Sigmoid colon (tissue), 7 donors: ENCODE data around the gene AGBL1. TPM values are rescaled to one million over a fixed set of nuclear protein-coding genes. Genes with fewer than 3 reads are reported as not detected.

Experiments
- DNase-seq: peaks from one replicate; pipeline ENCODE4 v3.0.0-alpha.2; 2019
- H3K27ac ChIP-seq, 4 donors: fragments of 200-600 bp; sonication (generic); one replicate each; pipeline ENCODE4 v1.5.1; 2016 to 2019; ENCODE audit warnings: mild to moderate bottlenecking in 1 of 4
- H3K27me3 ChIP-seq, 3 donors: fragments of 200-600 bp; sonication (generic); one replicate each; pipeline ENCODE4 v1.5.1; 2019; ENCODE audit warnings: mild to moderate bottlenecking in 1 of 3
- H3K36me3 ChIP-seq, 4 donors: fragments of 200-600 bp; sonication (generic); one replicate each; pipeline ENCODE4 v1.5.1; 2016 to 2019
- H3K4me1 ChIP-seq, 4 donors: fragments of 200-600 bp; sonication (generic); one replicate each; pipeline ENCODE4 v1.5.1; 2017 to 2019
- H3K4me3 ChIP-seq, 4 donors: fragments of 200-600 bp; sonication (generic); one replicate each; pipeline ENCODE4 v1.5.1; 2017 to 2019; ENCODE audit warnings: mild to moderate bottlenecking in 2 of 4, moderate library complexity in 1 of 4
- H3K9me3 ChIP-seq, 4 donors: fragments of 200-600 bp in 3 of 4; sonication (generic) in 3 of 4; one replicate each; pipeline versions ENCODE4 v1.5.1 to v1.6.1; 2013 to 2019
- CTCF ChIP-seq, 4 experiments: fragments of 450-650 bp in 3 of 4; fragments of 200-600 bp in 1 of 4; IDR thresholded peaks; one replicate each; pipeline ENCODE4 v1.5.1; 2016 to 2019; ENCODE audit warnings: antibody characterized with exemption in 4 of 4, mild to moderate bottlenecking in 3 of 4, moderate library complexity in 2 of 4
- EP300 ChIP-seq, 4 donors: sonication (generic); formaldehyde crosslinking; IDR thresholded peaks; one replicate each; pipeline ENCODE4 v1.6.1; 2017; ENCODE audit warnings: antibody characterized with exemption in 4 of 4
- POLR2A ChIP-seq, 2 donors: fragments of 450-650 bp; IDR thresholded peaks; one replicate each; pipeline ENCODE4 v1.6.1; 2016; ENCODE audit warnings: antibody characterized with exemption in 2 of 2, mild to moderate bottlenecking in 2 of 2, moderate library complexity in 2 of 2
- POLR2AphosphoS5 ChIP-seq, 4 donors: sonication (generic); formaldehyde crosslinking; IDR thresholded peaks; one replicate each; pipeline ENCODE4 v1.6.1; 2017; ENCODE audit warnings: antibody characterized with exemption in 4 of 4
- WGBS, 2 donors: extraction: QIAGEN DNeasy Blood & Tissue Kit; methylation state at CpG; one replicate each; pipeline ENCODE4 v1.1.7; 2013; 5-methylcytosine and 5-hydroxymethylcytosine counted together
- intact Hi-C: fragments of 100-400 bp; cut with DNase I; formaldehyde crosslinking; loops from one replicate; pipeline ENCODE4 v1.15.1; 2023
- polyA plus RNA-seq, 3 donors: library from polyadenylated mRNA; stranded (reverse); fragments of 200-250 nt; gene quantifications; one replicate each; pipeline ENCODE4 v1.2.3, GENCODE V29; 2013
- total RNA-seq, 4 donors: library from RNA; depleted of rRNA; stranded (reverse); fragments of >200 nt; gene quantifications; one replicate each; pipeline ENCODE4 v1.1.0, GENCODE V29; 2016
- donor health status: healthy with polysubstance abuse.
- donor health status: Bipolar disorder and iron deficiency.
- donor health status: healthy.

AGBL1 gene
- total and polyA plus RNA-seq, 7 donors = 0.16 to 0.28 TPM; not detected in 5

DNA sequence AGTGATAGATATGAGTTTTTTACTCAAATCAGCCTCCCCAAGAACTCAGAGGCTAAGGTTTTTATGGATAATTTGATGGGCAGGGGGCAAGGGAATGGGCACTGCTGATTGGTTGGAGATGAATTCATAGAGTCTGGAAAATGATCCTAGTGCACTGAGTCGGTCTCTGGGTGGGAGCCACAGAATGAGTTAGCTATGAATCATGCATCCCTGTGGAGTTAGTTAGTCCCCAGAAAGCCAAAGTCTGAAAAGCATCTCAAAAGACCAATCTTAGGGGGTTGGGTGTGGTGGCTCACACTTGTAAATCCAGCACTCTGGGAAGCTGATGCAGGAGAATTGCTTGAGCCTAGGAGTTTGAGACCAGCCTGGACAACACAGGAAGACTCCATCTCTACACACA is 516.1 kb downstream of the AGBL1 start:
- peaks cover 0 to 8% (median 0%) of the 10 kb centered on the region in 4 donors for H3K4me1 ChIP-seq
- WGBS, 2 donors = 72 to 74% methylated on average over 1 of the region's 1 CpG
- DNase-seq = no peak
- no peaks in the 10 kb centered on the region for H3K36me3 ChIP-seq
- intact Hi-C loops = no loop called here
- no peak overlapping the region for H3K27ac ChIP-seq
- H3K9me3 ChIP-seq = peaks cover 0 to 3% (median 0%) of the 10 kb centered on the region in 4 donors
- H3K27me3 ChIP-seq = no peaks in the 10 kb centered on the region
- TF ChIP-seq CTCF (IDR thresholded peaks at IDR 0.05) (no peak), POLR2AphosphoS5 (IDR thresholded peaks at IDR 0.05) (no peak), EP300 (IDR thresholded peaks at IDR 0.05) (no peak), POLR2A (IDR thresholded peaks at IDR 0.05) (no peak)
- no peak overlapping the region for H3K4me3 ChIP-seq

DNA sequence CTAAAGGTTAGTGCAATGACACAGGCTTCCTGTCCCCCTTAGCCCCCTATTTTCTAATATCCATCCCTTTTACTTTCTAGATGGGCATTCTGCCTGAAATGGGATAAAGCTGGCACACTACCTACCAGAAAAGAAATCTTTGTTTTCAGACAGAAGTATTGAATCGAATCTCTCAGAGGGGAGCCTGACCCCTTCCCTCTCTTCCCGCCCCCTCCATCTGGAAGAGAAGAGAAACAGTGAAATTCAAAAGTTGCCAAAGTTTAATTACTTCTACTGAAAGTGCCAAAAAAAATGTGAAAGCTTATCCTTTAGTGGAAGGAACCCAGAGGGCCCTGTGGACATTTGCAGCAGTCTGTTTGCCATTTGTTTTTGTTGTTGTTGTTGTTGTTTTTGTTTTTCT is 523.8 kb downstream of the AGBL1 start:
- no peak for TF ChIP-seq EP300 (IDR thresholded peaks at IDR 0.05)
- TF ChIP-seq POLR2AphosphoS5 (IDR thresholded peaks at IDR 0.05) = no peak
- no peak for TF ChIP-seq POLR2A (IDR thresholded peaks at IDR 0.05)
- no peak for TF ChIP-seq CTCF (IDR thresholded peaks at IDR 0.05)
- H3K27me3 ChIP-seq = no peaks in the 10 kb centered on the region
- H3K4me1 ChIP-seq = no peaks in the 10 kb centered on the region
- no peaks in the 10 kb centered on the region for H3K36me3 ChIP-seq
- H3K9me3 ChIP-seq = no peaks in the 10 kb centered on the region
- intact Hi-C loops = no loop called here
- WGBS, 2 donors = 73 to 87% methylated on average over 2 of the region's 2 CpGs
- no peak overlapping the region for H3K4me3 ChIP-seq
- no peak overlapping the region for H3K27ac ChIP-seq
- no peak for DNase-seq

- no peak for TF ChIP-seq POLR2A (IDR thresholded peaks at IDR 0.05)
- no peak for TF ChIP-seq CTCF (IDR thresholded peaks at IDR 0.05)
- no peak for TF ChIP-seq POLR2AphosphoS5 (IDR thresholded peaks at IDR 0.05)
- TF ChIP-seq EP300 (IDR thresholded peaks at IDR 0.05) = no peak
- no peaks in the 10 kb centered on the region for H3K27me3 ChIP-seq
- no peak overlapping the region for H3K27ac ChIP-seq
- H3K4me3 ChIP-seq = no peak overlapping the region
- H3K9me3 ChIP-seq = no peaks in the 10 kb centered on the region
- no peaks in the 10 kb centered on the region for H3K4me1 ChIP-seq
- no peak for DNase-seq
- WGBS, 2 donors = 64 to 78% methylated on average over 7 of the region's 7 CpGs
- no peaks in the 10 kb centered on the region for H3K36me3 ChIP-seq
- intact Hi-C loops = no loop called here
Measured at GRCh38 chr15:86608461-86609205, 529.0 kb downstream of the AGBL1 start.

DNA sequence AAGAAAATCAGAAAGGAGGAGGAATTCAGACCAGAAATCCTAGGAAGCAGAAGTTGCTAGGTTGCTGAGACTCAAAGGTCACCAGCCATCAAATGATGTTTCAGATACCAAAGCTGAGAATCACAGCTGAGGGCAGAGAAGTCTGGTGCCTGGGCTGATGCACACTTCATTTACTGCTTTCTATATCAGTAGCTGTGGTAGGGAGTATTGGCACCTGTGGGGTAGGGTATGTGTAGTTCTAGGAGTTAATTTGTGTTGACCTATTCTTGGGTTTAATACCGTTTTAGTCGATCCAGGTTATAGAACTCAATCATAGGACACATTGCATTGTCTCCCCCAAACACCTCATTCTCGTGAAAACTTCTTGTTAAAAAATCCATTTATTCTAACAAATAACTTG is 529.6 kb downstream of the AGBL1 start:
- WGBS, 2 donors = 92% methylated on average over 3 of the region's 3 CpGs
- H3K4me1 ChIP-seq = no peaks in the 10 kb centered on the region
- no peaks in the 10 kb centered on the region for H3K9me3 ChIP-seq
- H3K27me3 ChIP-seq = no peaks in the 10 kb centered on the region
- DNase-seq = no peak
- TF ChIP-seq EP300 (IDR thresholded peaks at IDR 0.05) = no peak
- TF ChIP-seq POLR2AphosphoS5 (IDR thresholded peaks at IDR 0.05) = no peak
- TF ChIP-seq POLR2A (IDR thresholded peaks at IDR 0.05) = no peak
- no peak for TF ChIP-seq CTCF (IDR thresholded peaks at IDR 0.05)
- intact Hi-C loops = no loop called here
- no peak overlapping the region for H3K27ac ChIP-seq
- no peaks in the 10 kb centered on the region for H3K36me3 ChIP-seq
- no peak overlapping the region for H3K4me3 ChIP-seq

DNA sequence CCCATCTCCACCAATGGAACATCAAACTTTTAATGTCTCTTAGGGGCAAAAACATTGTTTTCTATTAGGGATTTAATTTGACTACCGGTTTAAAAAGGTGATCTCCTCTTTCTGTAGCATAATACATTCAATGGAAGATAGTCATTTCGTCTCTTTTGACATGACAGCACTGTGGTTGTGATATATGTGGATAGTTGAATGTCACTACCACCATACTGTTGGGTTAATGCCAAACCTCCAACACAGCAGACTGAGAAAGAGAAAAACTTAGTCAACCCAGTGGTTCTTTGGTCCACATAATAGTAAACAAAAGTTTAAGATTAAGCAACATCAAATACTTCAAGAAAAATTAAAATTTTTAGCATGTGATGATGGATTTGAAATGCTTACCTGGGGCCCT is 530.4 kb downstream of the AGBL1 start:
- WGBS, 2 donors = 78 to 91% methylated on average over 2 of the region's 2 CpGs
- intact Hi-C loops = no loop called here
- Histone ChIP-seq H3K9me3 (no peaks in the 10 kb centered on the region), H3K27ac (no peak overlapping the region), H3K4me1 (no peaks in the 10 kb centered on the region), H3K4me3 (no peak overlapping the region), H3K36me3 (no peaks in the 10 kb centered on the region), H3K27me3 (no peaks in the 10 kb centered on the region)
- no peak for DNase-seq
- TF ChIP-seq CTCF (IDR thresholded peaks at IDR 0.05) = no peak
- TF ChIP-seq EP300 (IDR thresholded peaks at IDR 0.05) = no peak
- TF ChIP-seq POLR2A (IDR thresholded peaks at IDR 0.05) = no peak
- no peak for TF ChIP-seq POLR2AphosphoS5 (IDR thresholded peaks at IDR 0.05)
